Stimulated activated CD8-positive, alpha-beta memory T cell treated with anti-CD3 and anti-CD28 coated beads, Interleukin-7, amount 100 ng/mL, for 48 hours (primary cell): ENCODE data around the gene C2orf42.
"Not testable (repeated sequence)": the region's sequence is repeated elsewhere in the genome, so short reads cannot be mapped to it uniquely, and the experiment has no call there.

Source experiments
- DNase-seq, 2 donors: peaks; one replicate each; pipeline ENCODE4 v3.0.0-alpha.2; 2020; ENCODE audit warnings: low read depth in 1 of 2; ENCODE audit errors: extremely low read depth in 1 of 2

Gene C2orf42

DNA sequence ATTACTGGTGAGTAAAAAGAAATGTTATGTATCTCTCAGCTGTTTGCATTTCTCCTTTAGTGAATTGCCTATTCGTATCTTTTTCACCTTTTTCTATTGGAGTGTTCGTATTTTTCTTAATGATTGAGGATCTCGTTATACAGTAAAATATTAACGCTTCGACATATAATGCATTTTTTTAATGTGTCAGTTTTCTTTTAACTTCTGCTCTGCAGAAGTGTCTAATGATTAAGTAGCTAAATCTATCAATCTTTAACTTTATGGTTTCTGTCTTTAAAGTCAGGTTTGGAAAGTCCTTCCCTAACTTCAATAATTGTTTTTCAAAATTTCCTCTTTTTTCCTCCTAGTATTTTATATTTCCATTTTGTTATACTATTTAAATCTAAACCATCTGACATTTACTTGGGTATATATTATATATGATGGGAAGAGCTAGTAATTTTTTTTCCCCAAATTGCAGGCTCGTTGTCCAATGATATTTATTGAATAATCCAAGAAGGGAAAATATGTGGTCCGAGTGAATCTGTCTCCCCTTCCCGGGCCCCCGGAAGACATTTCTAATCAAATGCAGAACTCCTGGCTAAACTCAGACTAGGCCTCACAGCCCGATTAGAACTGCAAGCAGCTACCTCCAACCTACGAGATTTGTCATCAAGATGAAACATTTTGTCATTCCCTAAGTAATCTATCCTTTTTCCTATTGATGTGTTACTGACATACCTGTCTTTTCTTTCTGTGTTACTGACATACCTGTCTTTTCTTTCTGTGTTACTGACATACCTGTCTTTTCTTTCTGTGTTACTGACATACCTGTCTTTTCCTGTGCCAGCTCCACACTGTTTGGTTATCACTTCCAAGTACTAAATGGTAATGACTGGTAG lies 86.3 kb downstream of the C2orf42 start:
- no peak for DNase-seq

DNA sequence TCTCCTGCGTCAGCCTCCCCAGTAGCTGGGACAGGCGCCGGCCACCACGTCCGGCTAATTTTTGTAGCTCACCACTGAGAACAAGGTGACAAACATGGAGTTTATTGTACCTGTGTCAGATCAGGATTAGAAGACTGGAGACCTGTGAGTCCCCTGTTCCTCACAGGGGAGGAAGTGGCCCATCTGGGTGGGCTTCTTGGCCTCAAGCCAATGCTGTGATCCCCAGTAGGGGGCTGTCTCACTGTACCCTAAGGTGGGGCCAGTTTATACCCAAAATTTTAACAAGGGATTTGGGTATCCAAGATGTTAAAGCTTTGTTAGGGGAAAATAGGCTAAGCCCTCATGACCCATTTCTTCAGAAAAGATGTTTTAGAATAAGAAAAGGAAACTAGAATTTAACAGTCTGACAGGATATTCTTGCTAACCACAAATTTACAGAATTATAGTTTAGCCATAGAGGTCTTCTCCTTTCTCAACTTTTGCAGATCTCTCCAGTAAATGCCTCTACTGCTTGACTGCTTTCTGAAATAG lies 87.2 kb downstream of the C2orf42 start:
- DNase-seq: no peak

DNA sequence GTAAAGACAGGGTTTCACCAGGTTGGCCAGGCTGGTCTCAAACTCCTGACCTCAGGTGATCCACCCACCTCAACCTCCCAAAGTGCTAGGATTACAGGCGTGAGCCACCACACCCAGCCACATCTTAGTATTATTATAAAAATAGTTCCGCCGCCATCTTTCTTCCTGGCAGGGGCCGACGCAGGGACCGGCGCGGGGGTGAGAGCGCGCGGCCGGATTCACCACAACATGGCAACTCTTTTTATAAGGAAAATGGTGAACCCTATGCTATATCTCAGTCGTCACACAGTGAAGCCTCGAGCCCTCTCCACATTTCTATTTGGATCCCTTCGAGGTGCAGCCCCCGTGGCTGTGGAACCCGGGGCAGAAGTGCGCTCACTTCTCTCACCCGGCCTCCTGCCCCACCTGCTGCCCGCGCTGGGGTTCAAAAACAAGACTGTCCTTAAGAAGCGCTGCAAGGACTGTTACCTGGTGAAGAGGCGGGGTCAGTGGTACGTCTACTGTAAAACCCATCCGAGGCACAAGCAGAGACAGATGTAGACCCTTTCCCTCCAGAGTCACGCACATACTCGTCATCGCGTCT lies 88.4 kb downstream of the C2orf42 start:
- not testable (repeated sequence) for DNase-seq

DNA sequence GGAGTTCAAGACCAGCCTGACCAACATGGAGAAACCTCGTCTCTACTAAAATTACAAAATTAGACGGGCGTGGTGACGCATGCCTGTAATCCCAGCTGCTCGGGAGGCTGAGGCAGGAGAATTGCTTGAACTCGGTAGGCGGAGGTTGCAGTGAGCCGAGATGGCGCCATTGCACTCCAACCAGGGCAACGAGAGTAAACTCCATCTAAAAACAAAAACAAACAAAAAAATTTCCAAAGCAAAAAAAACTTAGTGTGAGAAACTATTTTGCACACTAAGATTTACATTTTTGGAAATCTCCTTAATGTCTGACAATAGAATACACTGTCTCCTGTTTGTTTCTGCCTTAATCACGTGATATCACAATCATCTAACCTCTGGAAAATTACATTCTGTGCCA lies 89.1 kb downstream of the C2orf42 start:
- DNase-seq: not testable (repeated sequence)

DNA sequence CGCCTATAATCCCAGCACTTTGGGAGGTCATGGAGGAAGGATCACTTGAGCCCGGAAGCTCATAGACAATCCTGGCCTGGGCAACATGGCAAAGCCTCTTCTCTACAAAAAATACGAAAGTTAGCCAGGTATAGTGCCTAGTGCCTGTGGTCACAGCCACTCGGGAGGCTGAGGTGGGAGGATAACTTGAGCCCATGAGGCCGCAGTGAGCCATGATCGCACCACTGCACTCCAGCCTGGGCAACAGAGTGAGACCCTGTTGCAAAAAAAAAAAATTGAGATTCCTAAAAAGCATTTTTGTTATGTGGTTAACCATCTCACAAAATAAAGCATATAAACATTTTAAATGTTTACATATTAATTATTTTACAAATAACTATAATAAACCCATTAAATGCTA lies 89.6 kb downstream of the C2orf42 start:
- no peak for DNase-seq
